Mucosa of gallbladder (tissue), 1 donor: ENCODE results near the gene ACSL5. TPM values are rescaled to one million over a fixed set of nuclear protein-coding genes. Genes with fewer than 3 reads are reported as not detected.
"Not testable (repeated sequence)": the region's sequence is repeated elsewhere in the genome, so short reads cannot be mapped to it uniquely, and the experiment has no call there.

ENCODE experiments used
- DNase-seq: peaks from one replicate; pipeline ENCODE4 v3.0.0-alpha.2; 2020; ENCODE audit warnings: low spot score
- total RNA-seq: library from RNA; stranded (reverse); gene quantifications from one replicate; pipeline ENCODE4 v1.2.1, GENCODE V29; 2021
- donor health status: DM: no; HTN: no; CAD: no.

The ACSL5 gene
- total RNA-seq, 1 donor from 2014 or later: 34.1 TPM

GRCh38 chr10:112349521-112350085, 24.3 kb upstream of the ACSL5 start:
- no peak for DNase-seq

GRCh38 chr10:112351146-112351545, 22.8 kb upstream of the ACSL5 start:
- DNase-seq: no peak

- no peak for DNase-seq
These were observed 21.9 kb upstream of the ACSL5 start for GRCh38 chr10:112352044-112352443.

- DNase-seq: no peak
These were observed 20.9 kb upstream of the ACSL5 start for GRCh38 chr10:112353046-112353445.

GRCh38 chr10:112356686-112357085, 17.2 kb upstream of the ACSL5 start:
- DNase-seq: no peak

- no peak for DNase-seq
These were observed 14.2 kb upstream of the ACSL5 start for GRCh38 chr10:112359606-112360307.

GRCh38 chr10:112360308-112361270, 13.3 kb upstream of the ACSL5 start:
- peak; percentile 72 for DNase-seq

GRCh38 chr10:112361951-112362751, 11.8 kb upstream of the ACSL5 start:
- DNase-seq: peak; percentile 33

- no peak for DNase-seq
These were observed 11.1 kb upstream of the ACSL5 start for GRCh38 chr10:112362833-112363232.

- DNase-seq: no peak
These were observed 9.9 kb upstream of the ACSL5 start for GRCh38 chr10:112363696-112364688.

GRCh38 chr10:112365014-112365432, 8.9 kb upstream of the ACSL5 start:
- DNase-seq: no peak

GRCh38 chr10:112365451-112365850, 8.5 kb upstream of the ACSL5 start:
- DNase-seq: no peak

- no peak for DNase-seq
These were observed 6.9 kb upstream of the ACSL5 start for GRCh38 chr10:112366992-112367391.

- no peak for DNase-seq
These were observed 6.4 kb upstream of the ACSL5 start for GRCh38 chr10:112367516-112367915.

- no peak for DNase-seq
These were observed 4.2 kb upstream of the ACSL5 start for GRCh38 chr10:112369495-112370423.

GRCh38 chr10:112370424-112370819, 3.5 kb upstream of the ACSL5 start:
- no peak for DNase-seq

GRCh38 chr10:112371326-112371725, 2.6 kb upstream of the ACSL5 start:
- DNase-seq: not testable (repeated sequence)

GRCh38 chr10:112372182-112372810, 1.6 kb upstream of the ACSL5 start:
- DNase-seq: not testable (repeated sequence)
